BLaER1 (cell line): ENCODE measurements around the gene CADM1.

Experiments
- H3K27ac ChIP-seq: shearing (Covaris generic); formaldehyde crosslinking; 2 replicates; pipeline ENCODE4 v1.8.1; 2022
- H3K27me3 ChIP-seq: shearing (Covaris generic); formaldehyde crosslinking; 2 replicates; pipeline ENCODE4 v1.8.1; 2022
- H3K36me3 ChIP-seq: shearing (Covaris generic); formaldehyde crosslinking; 2 replicates; pipeline ENCODE4 v1.8.1; 2022
- H3K4me1 ChIP-seq: shearing (Covaris generic); formaldehyde crosslinking; 2 replicates; pipeline ENCODE4 v1.8.1; 2022
- H3K4me2 ChIP-seq: shearing (Covaris generic); formaldehyde crosslinking; 2 replicates; pipeline ENCODE4 v1.8.1; 2022
- H3K4me3 ChIP-seq: shearing (Covaris generic); formaldehyde crosslinking; 2 replicates; pipeline ENCODE4 v1.8.1; 2022
- H3K9ac ChIP-seq: shearing (Covaris generic); formaldehyde crosslinking; 2 replicates; pipeline ENCODE4 v1.8.1; 2022
- H3K9me3 ChIP-seq: shearing (Covaris generic); formaldehyde crosslinking; 2 replicates; pipeline ENCODE4 v1.8.1; 2022
- H4K20me1 ChIP-seq: shearing (Covaris generic); formaldehyde crosslinking; 2 replicates; pipeline ENCODE4 v1.8.1; 2022
- Cebpa-rat ChIP-seq: shearing (Covaris generic); IDR thresholded peaks from 2 replicates; pipeline ENCODE4 v1.8.1; 2022

The CADM1 gene

DNA sequence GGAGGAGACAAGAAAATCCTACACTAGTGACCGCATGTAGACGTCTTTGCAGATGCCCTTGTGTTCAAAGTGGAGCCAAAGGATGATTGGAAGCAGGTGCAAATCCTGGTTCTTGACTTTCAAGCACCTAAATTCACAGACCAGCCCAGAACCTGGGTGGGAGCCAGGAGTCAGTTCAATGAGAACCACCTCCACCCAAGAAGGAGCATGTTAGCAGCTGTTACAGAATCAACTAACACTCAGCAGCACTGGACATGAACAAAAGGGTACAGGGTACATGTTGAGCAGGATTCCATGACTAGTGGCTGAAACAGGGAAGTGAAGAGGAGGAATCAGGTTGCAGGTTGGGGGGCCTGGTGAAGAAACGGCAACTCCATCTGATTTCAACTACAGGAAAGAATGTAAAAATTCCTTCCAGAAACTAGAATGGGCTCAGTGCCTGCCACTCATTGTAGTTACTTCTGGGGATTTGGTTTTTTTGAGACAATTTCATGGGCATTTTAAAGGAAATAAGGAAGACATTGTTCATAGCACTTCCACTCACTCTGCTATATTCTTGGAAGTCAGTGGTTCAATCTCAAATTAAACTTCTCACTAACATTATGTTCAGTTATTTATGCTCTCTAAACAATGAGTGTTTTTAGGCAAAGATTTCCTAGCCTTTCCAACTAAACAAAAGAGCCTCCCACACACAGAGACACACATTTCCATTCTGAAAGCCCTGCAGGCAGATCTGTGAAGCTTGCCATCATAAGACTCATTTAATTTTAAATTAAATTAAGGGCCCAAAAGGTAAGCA is 173.3 kb downstream of the CADM1 start:
- H3K36me3 ChIP-seq: no peaks in the 10 kb centered on the region

DNA sequence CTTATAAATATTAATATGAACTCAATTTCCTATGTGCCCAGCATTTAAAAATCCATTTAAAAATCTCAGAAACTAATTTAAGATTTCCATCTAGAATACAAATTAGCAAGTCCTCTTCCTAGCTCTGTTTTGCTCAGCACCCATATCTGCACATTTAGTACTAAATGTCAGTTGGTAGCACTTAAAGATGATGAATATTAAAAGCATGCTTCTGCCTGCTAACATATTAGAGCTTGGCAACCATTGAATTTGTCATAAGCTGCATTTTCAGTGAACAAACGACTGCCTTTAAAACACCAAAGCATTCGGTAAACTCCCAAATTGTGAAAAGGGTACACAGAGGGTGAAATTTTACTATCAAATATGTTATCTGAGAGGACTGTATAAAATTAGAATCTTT is 177.7 kb downstream of the CADM1 start:
- no peak overlapping the region for H3K9ac ChIP-seq
- no peaks in the 10 kb centered on the region for H4K20me1 ChIP-seq
- H3K4me2 ChIP-seq: no peak overlapping the region
- H3K27me3 ChIP-seq: no peaks in the 10 kb centered on the region
- no peaks in the 10 kb centered on the region for H3K4me1 ChIP-seq
- H3K36me3 ChIP-seq: no peaks in the 10 kb centered on the region
- H3K27ac ChIP-seq: no peak overlapping the region
- peaks cover 8% of the 10 kb centered on the region for H3K9me3 ChIP-seq
- H3K4me3 ChIP-seq: no peak overlapping the region
- TF ChIP-seq Cebpa-rat: no peak

More for the DNA sequence above, 173.3 kb downstream of the CADM1 start:
- Histone ChIP-seq H3K27me3 (no peaks in the 10 kb centered on the region), H3K27ac (no peak overlapping the region), H4K20me1 (no peaks in the 10 kb centered on the region), H3K4me1 (no peaks in the 10 kb centered on the region), H3K4me3 (no peak overlapping the region), H3K9me3 (peaks cover 8% of the 10 kb centered on the region), H3K9ac (no peak overlapping the region), H3K4me2 (no peak overlapping the region)
- no peak for TF ChIP-seq Cebpa-rat

- H3K9me3 ChIP-seq: peaks cover 8% of the 10 kb centered on the region
Measured at GRCh38 chr11:115325523-115325922, 178.7 kb downstream of the CADM1 start.

GRCh38 chr11:115324581-115325432 is 179.4 kb downstream of the CADM1 start:
- H4K20me1 ChIP-seq: no peaks in the 10 kb centered on the region
- no peaks in the 10 kb centered on the region for H3K4me1 ChIP-seq
- no peak overlapping the region for H3K4me3 ChIP-seq
- no peak for TF ChIP-seq Cebpa-rat
- H3K27me3 ChIP-seq: no peaks in the 10 kb centered on the region
- no peaks in the 10 kb centered on the region for H3K36me3 ChIP-seq
- H3K9ac ChIP-seq: no peak overlapping the region
- no peak overlapping the region for H3K4me2 ChIP-seq
- no peak overlapping the region for H3K27ac ChIP-seq
- peaks cover 6% of the 10 kb centered on the region for H3K9me3 ChIP-seq

More at GRCh38 chr11:115325523-115325922, 178.7 kb downstream of the CADM1 start:
- no peaks in the 10 kb centered on the region for H3K36me3 ChIP-seq
- H4K20me1 ChIP-seq: no peaks in the 10 kb centered on the region
- H3K27ac ChIP-seq: no peak overlapping the region
- no peak overlapping the region for H3K4me2 ChIP-seq
- H3K27me3 ChIP-seq: no peaks in the 10 kb centered on the region
- no peak for TF ChIP-seq Cebpa-rat
- H3K4me1 ChIP-seq: no peaks in the 10 kb centered on the region
- H3K4me3 ChIP-seq: no peak overlapping the region
- H3K9ac ChIP-seq: no peak overlapping the region

DNA sequence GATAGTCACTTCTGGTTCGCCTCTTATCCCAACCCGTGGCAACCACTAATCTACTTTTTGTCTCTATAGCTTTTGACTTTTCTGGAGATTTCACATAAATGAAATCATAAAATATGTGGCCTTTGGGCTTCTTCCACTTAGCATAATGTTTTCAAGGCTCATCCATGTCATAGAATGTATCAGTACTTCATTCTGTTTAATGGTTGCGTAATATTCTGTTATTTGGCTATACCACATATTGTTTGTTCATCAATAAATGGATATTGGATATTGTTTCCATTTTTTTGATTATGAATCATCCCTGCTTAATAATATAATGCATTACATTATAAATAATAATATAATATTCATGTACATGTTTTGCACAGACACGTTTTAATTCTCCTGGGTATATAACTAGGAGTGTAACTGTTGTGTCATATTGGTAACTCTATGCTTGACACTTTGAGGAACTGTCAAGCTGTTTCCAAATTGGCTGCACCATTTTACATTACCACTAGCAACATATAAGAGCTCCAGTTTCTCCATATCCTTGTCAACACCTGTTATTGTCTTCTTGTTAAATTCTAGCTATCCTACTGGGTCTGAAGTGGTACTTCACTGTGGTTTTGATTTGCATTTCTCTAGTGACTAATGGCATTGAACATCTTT is 181.5 kb downstream of the CADM1 start:
- TF ChIP-seq Cebpa-rat: peak; percentile 45; the same call in 1 of the 2 replicates
- Histone ChIP-seq H4K20me1 (no peaks in the 10 kb centered on the region), H3K9me3 (no peaks in the 10 kb centered on the region), H3K4me3 (no peak overlapping the region), H3K27ac (no peak overlapping the region), H3K9ac (no peak overlapping the region), H3K4me2 (no peak overlapping the region), H3K36me3 (no peaks in the 10 kb centered on the region), H3K4me1 (peaks cover 20% of the 10 kb centered on the region), H3K27me3 (no peaks in the 10 kb centered on the region)

- H3K9me3 ChIP-seq: no peaks in the 10 kb centered on the region
- H3K36me3 ChIP-seq: no peaks in the 10 kb centered on the region
- H3K4me3 ChIP-seq: no peak overlapping the region
- H3K4me1 ChIP-seq: peaks cover 30% of the 10 kb centered on the region
- H3K4me2 ChIP-seq: no peak overlapping the region
- H4K20me1 ChIP-seq: no peaks in the 10 kb centered on the region
- no peak overlapping the region for H3K27ac ChIP-seq
- H3K9ac ChIP-seq: no peak overlapping the region
- TF ChIP-seq Cebpa-rat: no peak
- no peaks in the 10 kb centered on the region for H3K27me3 ChIP-seq
Measured at GRCh38 chr11:115321605-115322289, 182.5 kb downstream of the CADM1 start.

DNA sequence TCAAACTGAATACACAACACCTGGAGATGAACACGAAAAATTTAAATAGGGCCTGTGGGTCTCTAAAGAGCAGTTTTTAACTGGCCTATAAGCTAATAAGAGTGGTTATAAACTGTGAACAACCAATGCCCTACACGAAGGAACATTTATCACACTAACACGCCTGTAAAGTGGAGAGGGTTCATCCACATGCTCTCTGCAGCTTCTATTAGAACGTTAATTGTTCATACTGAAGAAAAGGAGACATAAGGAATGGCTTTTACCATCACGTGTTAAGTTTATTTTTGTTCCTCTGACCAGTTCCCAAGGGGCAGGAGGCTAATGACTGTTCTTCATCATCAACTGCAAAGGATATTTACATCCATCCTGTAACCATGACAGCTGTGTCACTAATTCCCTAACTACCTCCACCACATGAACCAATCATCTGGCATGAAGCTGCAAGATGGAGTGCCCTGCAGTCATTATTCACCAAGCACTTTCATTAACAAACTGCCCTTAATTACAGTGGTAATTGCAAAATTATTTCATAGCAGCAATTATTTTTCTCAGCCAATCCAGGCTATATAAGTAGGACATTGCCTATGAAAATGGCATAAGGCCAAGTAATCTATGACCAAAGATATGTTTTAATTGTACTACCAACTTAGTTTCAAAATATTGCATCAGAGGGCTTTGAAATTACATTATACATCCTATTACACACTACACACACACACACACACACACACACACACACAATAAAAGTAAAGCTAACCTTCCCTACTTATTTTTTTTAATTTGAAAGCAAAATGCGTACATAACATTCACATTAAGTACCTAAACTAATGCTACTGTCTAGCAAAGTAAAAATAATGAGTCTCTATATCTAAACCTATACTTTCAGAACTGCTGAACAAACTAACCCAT is 186.7 kb downstream of the CADM1 start:
- H3K4me1 ChIP-seq: peaks cover 49% of the 10 kb centered on the region
- H3K27me3 ChIP-seq: no peaks in the 10 kb centered on the region
- no peak overlapping the region for H3K27ac ChIP-seq
- no peak overlapping the region for H3K9ac ChIP-seq
- no peaks in the 10 kb centered on the region for H4K20me1 ChIP-seq
- H3K9me3 ChIP-seq: no peaks in the 10 kb centered on the region
- peak overlapping the region; percentile 55 for H3K4me2 ChIP-seq
- H3K4me3 ChIP-seq: no peak overlapping the region
- H3K36me3 ChIP-seq: no peaks in the 10 kb centered on the region
- TF ChIP-seq Cebpa-rat: no peak

- H3K4me2 ChIP-seq: peak overlapping the region; percentile 55
Measured at GRCh38 chr11:115316696-115317095, 187.5 kb downstream of the CADM1 start.

More at GRCh38 chr11:115316696-115317095, 187.5 kb downstream of the CADM1 start:
- Histone ChIP-seq H3K9ac (no peak overlapping the region), H3K36me3 (no peaks in the 10 kb centered on the region), H4K20me1 (no peaks in the 10 kb centered on the region), H3K27ac (no peak overlapping the region), H3K27me3 (no peaks in the 10 kb centered on the region), H3K4me3 (no peak overlapping the region), H3K4me1 (peaks cover 49% of the 10 kb centered on the region), H3K9me3 (no peaks in the 10 kb centered on the region)
- TF ChIP-seq Cebpa-rat: no peak
